ENCODE results near the gene KEL.

The KEL gene

DNA sequence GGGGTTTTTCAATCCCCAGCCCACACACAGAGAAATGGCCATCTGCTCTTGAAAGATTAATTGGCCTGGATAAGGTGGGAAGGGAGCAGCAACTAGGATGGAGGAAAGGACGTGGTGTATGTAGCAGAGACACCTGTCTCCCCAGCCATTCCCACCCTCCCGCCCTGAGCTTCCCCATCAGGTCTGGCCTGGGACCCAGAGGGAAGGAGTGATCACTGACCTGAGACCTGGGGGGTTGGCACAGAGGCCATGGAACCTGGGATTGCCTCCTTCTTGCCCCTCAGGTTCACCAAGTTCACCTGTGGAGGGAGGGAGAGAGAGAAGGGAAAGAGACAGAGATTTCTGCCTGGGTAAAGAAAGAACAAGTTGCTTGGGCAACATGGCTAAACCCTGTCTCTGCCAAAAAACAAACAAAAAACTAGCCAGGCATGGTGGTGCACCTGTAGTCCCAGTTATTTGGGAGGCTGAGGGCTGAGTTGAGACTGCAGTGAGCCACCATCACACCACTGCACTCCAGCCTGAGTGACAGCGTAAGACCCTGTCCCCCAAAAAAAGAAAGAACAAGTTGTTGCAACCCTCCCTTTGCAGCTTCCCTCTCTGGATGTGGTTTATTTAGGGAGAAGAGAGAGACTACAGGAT lies 65.3 kb downstream of the KEL start:
- no peak for DNase-seq

- no peak for DNase-seq
These were observed 66.0 kb downstream of the KEL start for GRCh38 chr7:142896151-142896550.

- no peak for DNase-seq
These were observed 67.1 kb downstream of the KEL start for GRCh38 chr7:142894985-142895593.

- no peak for DNase-seq
These were observed 67.8 kb downstream of the KEL start for GRCh38 chr7:142894112-142894984.

DNA sequence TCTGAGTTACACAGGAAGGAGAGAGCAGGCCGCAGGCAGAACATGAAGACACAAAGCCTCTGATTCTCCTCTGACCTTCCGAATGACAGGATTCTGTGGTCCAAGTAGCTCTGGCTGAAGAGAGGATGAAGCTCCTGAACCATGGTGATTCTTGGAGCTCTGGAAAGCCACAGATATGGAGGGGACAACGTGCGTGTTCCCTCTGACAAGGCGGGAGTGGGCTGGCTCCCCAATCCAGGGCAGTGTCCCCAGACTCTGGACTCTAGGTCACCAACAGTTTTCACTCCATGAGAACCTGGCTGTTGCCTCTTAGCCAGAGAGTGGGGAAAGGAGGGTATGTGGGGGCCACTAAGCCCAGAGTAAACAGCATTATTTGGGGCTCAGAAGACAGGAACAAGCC lies 69.2 kb downstream of the KEL start:
- DNase-seq, result no peak

DNA sequence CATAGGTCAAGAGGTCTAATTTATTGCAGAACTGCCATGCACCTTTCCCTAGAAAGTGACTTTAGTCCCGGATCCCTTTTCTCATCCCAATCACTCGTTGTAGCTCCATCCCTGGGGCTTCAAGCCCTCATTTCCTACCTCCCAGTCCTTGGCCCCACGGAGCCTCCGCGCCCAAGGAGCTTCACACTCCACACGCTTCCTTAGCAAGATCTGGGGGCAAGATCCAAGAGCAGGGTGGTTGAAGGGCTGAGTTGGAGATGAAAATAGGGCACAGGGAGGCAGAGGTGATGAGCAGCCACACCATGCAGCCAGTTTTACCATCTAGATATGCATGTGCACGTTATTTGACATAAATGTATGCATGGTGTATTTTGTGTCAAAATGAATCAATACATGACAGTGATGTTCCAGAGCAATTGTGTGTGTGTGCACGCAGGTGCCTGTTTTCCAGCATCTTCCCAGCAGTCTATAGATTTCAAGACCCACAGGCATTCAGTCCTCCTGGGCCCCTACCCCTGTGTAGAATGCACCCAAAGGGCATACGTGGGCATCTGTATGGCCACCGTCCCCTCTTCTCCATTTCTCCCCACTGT lies 70.6 kb downstream of the KEL start:
- DNase-seq, result no peak
